ENCODE results near the gene GDF10. TPM values are rescaled to one million over a fixed set of nuclear protein-coding genes. Genes with fewer than 3 reads are reported as not detected.

Gene GDF10
- total RNA-seq, 3 donors from 2014 or later (not counting 1 experiment from before 2014, with no cell fraction given) = not detected

GRCh38 chr10:47287365-47287802 lies 12.6 kb upstream of the GDF10 start:
- H3K9me3 Mint-ChIP-seq = no peaks in the 10 kb centered on the region
- DNase-seq = no peak
- 84% methylated on average over 12 of the region's 12 CpGs for WGBS (ENCODE audit: insufficient coverage)
- no peak for ATAC-seq
- H3K27ac Mint-ChIP-seq = no peak overlapping the region
- H3K27ac ChIP-seq (ENCODE audit: low read length) = no peak overlapping the region
- H3K9me3 ChIP-seq (ENCODE audit: control insufficient read depth, insufficient read depth, low read length) = no peaks in the 10 kb centered on the region
- no peak overlapping the region for H3K4me3 Mint-ChIP-seq
- H3K27me3 ChIP-seq (ENCODE audit: control insufficient read depth, insufficient read depth, low read length) = no peaks in the 10 kb centered on the region
- H3K36me3 Mint-ChIP-seq = no peaks in the 10 kb centered on the region
- peaks cover 1 to 7% of the 10 kb centered on the region in 2 donors for H3K27me3 Mint-ChIP-seq (ENCODE audit: low read depth in 2 of 2)
- no peak for TF ChIP-seq CTCF (IDR thresholded peaks at IDR 0.05)
- intact Hi-C loops (cut with micrococcal nuclease) = no loop called here
- peaks cover 0 to 9% of the 10 kb centered on the region in 2 donors for H3K4me1 Mint-ChIP-seq
- H3K4me1 ChIP-seq (ENCODE audit: control insufficient read depth, insufficient read depth, low read length) = peaks cover 8% of the 10 kb centered on the region
- no peaks in the 10 kb centered on the region for H3K36me3 ChIP-seq (ENCODE audit: control insufficient read depth, insufficient read depth, low read length)
- no peak overlapping the region for H3K4me3 ChIP-seq (ENCODE audit: low read length)

GRCh38 chr10:47287805-47288204 lies 12.2 kb upstream of the GDF10 start:
- Histone ChIP-seq H3K27me3 (ENCODE audit: control insufficient read depth, insufficient read depth, low read length) (no peaks in the 10 kb centered on the region), H3K27ac (ENCODE audit: low read length) (no peak overlapping the region), H3K4me3 (ENCODE audit: low read length) (no peak overlapping the region), H3K9me3 (ENCODE audit: control insufficient read depth, insufficient read depth, low read length) (no peaks in the 10 kb centered on the region), H3K36me3 (ENCODE audit: control insufficient read depth, insufficient read depth, low read length) (no peaks in the 10 kb centered on the region), H3K4me1 (ENCODE audit: control insufficient read depth, insufficient read depth, low read length) (peaks cover 8% of the 10 kb centered on the region)
- peaks cover 0 to 9% of the 10 kb centered on the region in 2 donors for H3K4me1 Mint-ChIP-seq
- H3K27me3 Mint-ChIP-seq (ENCODE audit: low read depth in 2 of 2) = peaks cover 0 to 7% of the 10 kb centered on the region in 2 donors
- no peak overlapping the region for H3K4me3 Mint-ChIP-seq
- no peak for ATAC-seq
- H3K36me3 Mint-ChIP-seq = no peaks in the 10 kb centered on the region
- intact Hi-C loops (cut with micrococcal nuclease) = no loop called here
- no peak for DNase-seq
- H3K9me3 Mint-ChIP-seq = no peaks in the 10 kb centered on the region
- H3K27ac Mint-ChIP-seq = no peak overlapping the region
- TF ChIP-seq CTCF (IDR thresholded peaks at IDR 0.05) = no peak
- WGBS (ENCODE audit: insufficient coverage) = 93% methylated on average over 6 of the region's 6 CpGs

- no peak overlapping the region for H3K4me3 ChIP-seq (ENCODE audit: low read length)
- WGBS (ENCODE audit: insufficient coverage) = 82% methylated on average over 6 of the region's 8 CpGs
- H3K27ac ChIP-seq (ENCODE audit: low read length) = no peak overlapping the region
- H3K4me1 ChIP-seq (ENCODE audit: control insufficient read depth, insufficient read depth, low read length) = peaks cover 8% of the 10 kb centered on the region
- peaks cover 0 to 9% of the 10 kb centered on the region in 2 donors for H3K4me1 Mint-ChIP-seq
- no peaks in the 10 kb centered on the region for H3K9me3 ChIP-seq (ENCODE audit: control insufficient read depth, insufficient read depth, low read length)
- intact Hi-C loops (cut with micrococcal nuclease) = no loop called here
- peaks cover 0 to 7% of the 10 kb centered on the region in 2 donors for H3K27me3 Mint-ChIP-seq (ENCODE audit: low read depth in 2 of 2)
- no peak for TF ChIP-seq CTCF (IDR thresholded peaks at IDR 0.05)
- no peaks in the 10 kb centered on the region for H3K36me3 Mint-ChIP-seq
- H3K4me3 Mint-ChIP-seq = no peak overlapping the region
- no peak for DNase-seq
- H3K36me3 ChIP-seq (ENCODE audit: control insufficient read depth, insufficient read depth, low read length) = no peaks in the 10 kb centered on the region
- H3K9me3 Mint-ChIP-seq = no peaks in the 10 kb centered on the region
- ATAC-seq = no peak
- no peak overlapping the region for H3K27ac Mint-ChIP-seq
- H3K27me3 ChIP-seq (ENCODE audit: control insufficient read depth, insufficient read depth, low read length) = no peaks in the 10 kb centered on the region
Measured at GRCh38 chr10:47288236-47288635, 11.8 kb upstream of the GDF10 start.

- Mint-ChIP-seq H3K4me3 (no peak overlapping the region), H3K27ac (no peak overlapping the region), H3K36me3 (no peaks in the 10 kb centered on the region), H3K9me3 (no peaks in the 10 kb centered on the region), H3K27me3 (ENCODE audit: low read depth in 2 of 2) (peaks cover 0 to 7% of the 10 kb centered on the region in 2 donors), H3K4me1 (peaks cover 0 to 9% of the 10 kb centered on the region in 2 donors)
- DNase-seq (no peak), ATAC-seq (no peak)
- intact Hi-C loops (cut with micrococcal nuclease) = no loop called here
- Histone ChIP-seq H3K27me3 (ENCODE audit: control insufficient read depth, insufficient read depth, low read length) (no peaks in the 10 kb centered on the region), H3K27ac (ENCODE audit: low read length) (no peak overlapping the region), H3K4me3 (ENCODE audit: low read length) (no peak overlapping the region), H3K36me3 (ENCODE audit: control insufficient read depth, insufficient read depth, low read length) (no peaks in the 10 kb centered on the region), H3K9me3 (ENCODE audit: control insufficient read depth, insufficient read depth, low read length) (no peaks in the 10 kb centered on the region), H3K4me1 (ENCODE audit: control insufficient read depth, insufficient read depth, low read length) (peaks cover 8% of the 10 kb centered on the region)
- TF ChIP-seq CTCF (IDR thresholded peaks at IDR 0.05) = no peak
- 72% methylated on average over 8 of the region's 9 CpGs for WGBS (ENCODE audit: insufficient coverage)
Measured at GRCh38 chr10:47288916-47289495, 11.0 kb upstream of the GDF10 start.
